ENCODE measurements around the gene ANKRD63. TPM values are rescaled to one million over a fixed set of nuclear protein-coding genes. Genes with fewer than 3 reads are reported as not detected.

ANKRD63 gene
- total RNA-seq, 4 donors from 2014 or later = not detected

GRCh38 chr15:40280260-40281056 lies 2.4 kb downstream of the ANKRD63 start:
- intact Hi-C loops (cut with DNase I; ENCODE audit: low total_unique reads) = loop anchor here (5.0 to 10.0 kb wide), 2 partner anchors 84 to 142 kb away; no protein-coding TSS in a partner anchor
- TF ChIP-seq CTCF (IDR thresholded peaks at IDR 0.05) (no peak), POLR2A (IDR thresholded peaks at IDR 0.05) (no peak)
- WGBS, 2 donors = 55 to 61% methylated on average over 30 of the region's 30 CpGs
- H3K4me3 ChIP-seq (ENCODE audit: low read depth, poor library complexity, severe bottlenecking) = no peak overlapping the region
- no peak for DNase-seq (ENCODE audit: low spot score in 2 of 2)

GRCh38 chr15:40279437-40280141 lies 3.3 kb downstream of the ANKRD63 start:
- WGBS, 2 donors = 15 to 17% methylated on average over 35 to 37 of the region's 40 CpGs
- intact Hi-C loops (cut with DNase I; ENCODE audit: low total_unique reads) = loop anchor here (5.0 to 10.0 kb wide), 3 partner anchors 85 to 227 kb away; no protein-coding TSS in a partner anchor
- peak; percentile 35 to 93 for DNase-seq (ENCODE audit: low spot score in 2 of 2)

GRCh38 chr15:40278026-40278425 lies 4.8 kb downstream of the ANKRD63 start:
- TF ChIP-seq CTCF (IDR thresholded peaks at IDR 0.05) (no peak), POLR2A (IDR thresholded peaks at IDR 0.05) (no peak)
- intact Hi-C loops (cut with DNase I; ENCODE audit: low total_unique reads) = loop anchor here (5.0 kb wide), 1 partner anchor 226 kb away; no protein-coding TSS in a partner anchor
- DNase-seq (ENCODE audit: low spot score in 2 of 2) = no peak
- WGBS, 2 donors = 76 to 77% methylated on average over 9 to 10 of the region's 10 CpGs
- no peak overlapping the region for H3K4me3 ChIP-seq (ENCODE audit: low read depth, poor library complexity, severe bottlenecking)

More at GRCh38 chr15:40279437-40280141, 3.3 kb downstream of the ANKRD63 start:
- H3K4me3 ChIP-seq (ENCODE audit: low read depth, poor library complexity, severe bottlenecking) = no peak overlapping the region
- TF ChIP-seq CTCF (IDR thresholded peaks at IDR 0.05) (peak in 1 of 3 donors; percentile 59), POLR2A (IDR thresholded peaks at IDR 0.05) (no peak)

GRCh38 chr15:40277471-40277870 lies 5.4 kb downstream of the ANKRD63 start:
- H3K4me3 ChIP-seq (ENCODE audit: low read depth, poor library complexity, severe bottlenecking) = no peak overlapping the region
- intact Hi-C loops (cut with DNase I; ENCODE audit: low total_unique reads) = loop anchor here (5.0 kb wide), 1 partner anchor 225 kb away; no protein-coding TSS in a partner anchor
- DNase-seq (ENCODE audit: low spot score in 2 of 2) = no peak
- 52 to 56% methylated on average over 16 of the region's 16 CpGs for WGBS, 2 donors
- TF ChIP-seq POLR2A (IDR thresholded peaks at IDR 0.05) = no peak
- TF ChIP-seq CTCF (IDR thresholded peaks at IDR 0.05) = no peak

- WGBS, 2 donors = 68 to 81% methylated on average over 4 of the region's 4 CpGs
- H3K4me3 ChIP-seq (ENCODE audit: low read depth, poor library complexity, severe bottlenecking) = no peak overlapping the region
- no peak for DNase-seq (ENCODE audit: low spot score in 2 of 2)
- TF ChIP-seq POLR2A (IDR thresholded peaks at IDR 0.05) (no peak), CTCF (IDR thresholded peaks at IDR 0.05) (no peak)
- intact Hi-C loops (cut with DNase I; ENCODE audit: low total_unique reads) = loop anchor here (5.0 kb wide), 1 partner anchor 225 kb away; no protein-coding TSS in a partner anchor
Observed at GRCh38 chr15:40276927-40277326, 5.9 kb downstream of the ANKRD63 start.

Data from lower leg skin (tissue), 4 donors.